B cell (primary cell): ENCODE measurements around the gene TUBA3C.

ENCODE experiments used
- EZH2 ChIP-seq: IDR thresholded peaks from 2 replicates; pipeline ENCODE4 v1.6.1; 2012; ENCODE audit warnings: borderline replicate concordance, low read depth, mild to moderate bottlenecking, moderate library complexity, low read length; ENCODE audit not compliant: insufficient read depth, poor library complexity, severe bottlenecking
- TF ChIP-seq, protein P1 (sequence below): fragments of 200-600 bp; IDR thresholded peaks from one replicate; pipeline ENCODE4 v1.8.0; 2022; ENCODE audit warnings: antibody characterized with exemption, mild to moderate bottlenecking

DNA sequence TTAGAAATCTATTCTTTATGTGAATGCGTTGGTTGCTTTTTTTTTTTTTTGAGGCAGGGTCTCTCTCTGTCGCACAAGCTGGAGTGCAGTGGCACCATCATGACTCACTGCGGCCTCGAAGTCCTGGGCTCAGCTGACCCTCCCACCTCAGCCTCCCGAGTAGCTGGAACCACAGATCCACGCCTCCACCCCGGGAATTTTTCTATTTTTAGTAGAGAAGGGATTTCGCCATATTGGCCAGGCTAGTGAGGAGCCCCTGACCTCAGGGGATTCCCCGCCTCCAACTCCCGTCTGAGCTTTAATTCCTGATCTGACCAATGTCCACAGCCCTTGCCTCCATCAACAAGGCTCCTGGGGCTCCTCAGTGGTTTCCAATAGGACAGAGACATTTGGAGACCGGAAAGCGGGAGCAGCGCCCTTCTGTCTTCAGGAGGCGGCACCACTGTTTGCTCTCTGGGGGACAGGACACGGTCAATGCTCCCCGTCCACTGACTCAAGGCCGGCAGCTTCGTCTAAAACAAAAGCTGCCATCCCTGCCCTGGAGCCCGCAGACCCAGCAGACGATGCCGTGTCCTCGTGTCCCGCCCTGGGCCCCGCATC is 503 bp downstream of the TUBA3C start:
- TF ChIP-seq, protein P1, sequence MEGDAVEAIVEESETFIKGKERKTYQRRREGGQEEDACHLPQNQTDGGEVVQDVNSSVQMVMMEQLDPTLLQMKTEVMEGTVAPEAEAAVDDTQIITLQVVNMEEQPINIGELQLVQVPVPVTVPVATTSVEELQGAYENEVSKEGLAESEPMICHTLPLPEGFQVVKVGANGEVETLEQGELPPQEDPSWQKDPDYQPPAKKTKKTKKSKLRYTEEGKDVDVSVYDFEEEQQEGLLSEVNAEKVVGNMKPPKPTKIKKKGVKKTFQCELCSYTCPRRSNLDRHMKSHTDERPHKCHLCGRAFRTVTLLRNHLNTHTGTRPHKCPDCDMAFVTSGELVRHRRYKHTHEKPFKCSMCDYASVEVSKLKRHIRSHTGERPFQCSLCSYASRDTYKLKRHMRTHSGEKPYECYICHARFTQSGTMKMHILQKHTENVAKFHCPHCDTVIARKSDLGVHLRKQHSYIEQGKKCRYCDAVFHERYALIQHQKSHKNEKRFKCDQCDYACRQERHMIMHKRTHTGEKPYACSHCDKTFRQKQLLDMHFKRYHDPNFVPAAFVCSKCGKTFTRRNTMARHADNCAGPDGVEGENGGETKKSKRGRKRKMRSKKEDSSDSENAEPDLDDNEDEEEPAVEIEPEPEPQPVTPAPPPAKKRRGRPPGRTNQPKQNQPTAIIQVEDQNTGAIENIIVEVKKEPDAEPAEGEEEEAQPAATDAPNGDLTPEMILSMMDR: no peak
- TF ChIP-seq EZH2: no peak
